ENCODE measurements around the gene LGI2. TPM values are rescaled to one million over a fixed set of nuclear protein-coding genes. Genes with fewer than 3 reads are reported as not detected.

LGI2 gene
- total RNA-seq, 4 donors from 2014 or later = 0.05 to 0.31 (median 0.19) TPM

- peak overlapping the region; percentile 67 to 74 (median 70) for H3K27ac ChIP-seq
- TF ChIP-seq CTCF (IDR thresholded peaks at IDR 0.05 in 4 of 5, conservative IDR thresholded peaks at IDR 0.05 in 1 of 5) = peak; percentile 68 to 88 (median 74)
- TF ChIP-seq POLR2A (IDR thresholded peaks at IDR 0.05) = no peak
- peaks cover 0 to 5% of the 10 kb centered on the region in 2 donors for H3K4me1 ChIP-seq
- in situ Hi-C loops (cut with MboI; ENCODE audit: low sequenced_read_pairs in 4 of 4) = loop anchor here in 1 of 4 donors (25.0 kb wide), 1 partner anchor 493 kb away; no protein-coding TSS in a partner anchor
- ATAC-seq (peak; percentile 44 to 76), DNase-seq (peak; percentile 23 to 33)
- H3K27me3 ChIP-seq = no peaks in the 10 kb centered on the region
- peak overlapping the region; percentile 10 to 47 (median 40) for H3K4me3 ChIP-seq
- H3K36me3 ChIP-seq = no peaks in the 10 kb centered on the region
- H3K9me3 ChIP-seq = no peaks in the 10 kb centered on the region
- intact Hi-C loops (cut with DNase I; ENCODE audit: low total_unique reads) = no loop called here
Measured at GRCh38 chr4:24980064-24980690, 50.6 kb downstream of the LGI2 start.

- Histone ChIP-seq H3K9me3 (no peaks in the 10 kb centered on the region), H3K27me3 (no peaks in the 10 kb centered on the region), H3K4me3 (peak overlapping the region; percentile 10 to 47 (median 40)), H3K36me3 (no peaks in the 10 kb centered on the region), H3K4me1 (peaks cover 0 to 5% of the 10 kb centered on the region in 2 donors), H3K27ac (peak overlapping the region; percentile 67 to 74 (median 70))
- peak; percentile 49 to 53 for DNase-seq
- peak; percentile 79 to 81 for ATAC-seq
- intact Hi-C loops (cut with DNase I; ENCODE audit: low total_unique reads) (no loop called here), in situ Hi-C loops (cut with MboI; ENCODE audit: low sequenced_read_pairs in 4 of 4) (loop anchor here in 1 of 4 donors (25.0 kb wide), 1 partner anchor 492 kb away; no protein-coding TSS in a partner anchor)
- no peak for TF ChIP-seq CTCF (IDR thresholded peaks at IDR 0.05 in 4 of 5, conservative IDR thresholded peaks at IDR 0.05 in 1 of 5)
- peak in 1 of 2 donors; percentile 47 for TF ChIP-seq POLR2A (IDR thresholded peaks at IDR 0.05)
Measured at GRCh38 chr4:24979554-24979953, 51.2 kb downstream of the LGI2 start.

- peaks cover 0 to 5% of the 10 kb centered on the region in 2 donors for H3K4me1 ChIP-seq
- no peaks in the 10 kb centered on the region for H3K36me3 ChIP-seq
- in situ Hi-C loops (cut with MboI; ENCODE audit: low sequenced_read_pairs in 4 of 4) = loop anchor here in 1 of 4 donors (25.0 kb wide), 1 partner anchor 491 kb away; no protein-coding TSS in a partner anchor
- TF ChIP-seq POLR2A (IDR thresholded peaks at IDR 0.05) (no peak), CTCF (IDR thresholded peaks at IDR 0.05 in 4 of 5, conservative IDR thresholded peaks at IDR 0.05 in 1 of 5) (no peak)
- no peak overlapping the region for H3K4me3 ChIP-seq
- DNase-seq (peak in 1 of 2 donors; percentile 16), ATAC-seq (no peak)
- no peaks in the 10 kb centered on the region for H3K27me3 ChIP-seq
- peak overlapping the region; percentile 67 to 74 (median 70) for H3K27ac ChIP-seq
- H3K9me3 ChIP-seq = no peaks in the 10 kb centered on the region
- intact Hi-C loops (cut with DNase I; ENCODE audit: low total_unique reads) = no loop called here
Measured at GRCh38 chr4:24978291-24979075, 52.3 kb downstream of the LGI2 start.

GRCh38 chr4:24975510-24975909 is 55.2 kb downstream of the LGI2 start:
- no peak overlapping the region for H3K27ac ChIP-seq
- TF ChIP-seq POLR2A (IDR thresholded peaks at IDR 0.05) = no peak
- TF ChIP-seq CTCF (IDR thresholded peaks at IDR 0.05 in 4 of 5, conservative IDR thresholded peaks at IDR 0.05 in 1 of 5) = no peak
- no peaks in the 10 kb centered on the region for H3K9me3 ChIP-seq
- H3K4me3 ChIP-seq = no peak overlapping the region
- H3K36me3 ChIP-seq = no peaks in the 10 kb centered on the region
- in situ Hi-C loops (cut with MboI; ENCODE audit: low sequenced_read_pairs in 4 of 4) (loop anchor here in 1 of 4 donors (25.0 kb wide), 1 partner anchor 488 kb away; no protein-coding TSS in a partner anchor), intact Hi-C loops (cut with DNase I; ENCODE audit: low total_unique reads) (no loop called here)
- no peaks in the 10 kb centered on the region for H3K27me3 ChIP-seq
- H3K4me1 ChIP-seq = peaks cover 0 to 5% of the 10 kb centered on the region in 2 donors
- DNase-seq (peak in 1 of 2 donors; percentile 16), ATAC-seq (no peak)

Data from gastrocnemius medialis (tissue), 4 donors.